Measurements from ENCODE around the gene GPRC5D.

- no peak for TF ChIP-seq CTCF (IDR thresholded peaks at IDR 0.05; ENCODE audit: insufficient read depth, low read length)
- TF ChIP-seq POLR2AphosphoS5 (IDR thresholded peaks at IDR 0.05; ENCODE audit: low read depth) = no peak
- no peak for TF ChIP-seq GABPA (IDR thresholded peaks at IDR 0.05; ENCODE audit: low read depth)
- TF ChIP-seq, protein P1, sequence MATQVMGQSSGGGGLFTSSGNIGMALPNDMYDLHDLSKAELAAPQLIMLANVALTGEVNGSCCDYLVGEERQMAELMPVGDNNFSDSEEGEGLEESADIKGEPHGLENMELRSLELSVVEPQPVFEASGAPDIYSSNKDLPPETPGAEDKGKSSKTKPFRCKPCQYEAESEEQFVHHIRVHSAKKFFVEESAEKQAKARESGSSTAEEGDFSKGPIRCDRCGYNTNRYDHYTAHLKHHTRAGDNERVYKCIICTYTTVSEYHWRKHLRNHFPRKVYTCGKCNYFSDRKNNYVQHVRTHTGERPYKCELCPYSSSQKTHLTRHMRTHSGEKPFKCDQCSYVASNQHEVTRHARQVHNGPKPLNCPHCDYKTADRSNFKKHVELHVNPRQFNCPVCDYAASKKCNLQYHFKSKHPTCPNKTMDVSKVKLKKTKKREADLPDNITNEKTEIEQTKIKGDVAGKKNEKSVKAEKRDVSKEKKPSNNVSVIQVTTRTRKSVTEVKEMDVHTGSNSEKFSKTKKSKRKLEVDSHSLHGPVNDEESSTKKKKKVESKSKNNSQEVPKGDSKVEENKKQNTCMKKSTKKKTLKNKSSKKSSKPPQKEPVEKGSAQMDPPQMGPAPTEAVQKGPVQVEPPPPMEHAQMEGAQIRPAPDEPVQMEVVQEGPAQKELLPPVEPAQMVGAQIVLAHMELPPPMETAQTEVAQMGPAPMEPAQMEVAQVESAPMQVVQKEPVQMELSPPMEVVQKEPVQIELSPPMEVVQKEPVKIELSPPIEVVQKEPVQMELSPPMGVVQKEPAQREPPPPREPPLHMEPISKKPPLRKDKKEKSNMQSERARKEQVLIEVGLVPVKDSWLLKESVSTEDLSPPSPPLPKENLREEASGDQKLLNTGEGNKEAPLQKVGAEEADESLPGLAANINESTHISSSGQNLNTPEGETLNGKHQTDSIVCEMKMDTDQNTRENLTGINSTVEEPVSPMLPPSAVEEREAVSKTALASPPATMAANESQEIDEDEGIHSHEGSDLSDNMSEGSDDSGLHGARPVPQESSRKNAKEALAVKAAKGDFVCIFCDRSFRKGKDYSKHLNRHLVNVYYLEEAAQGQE (IDR thresholded peaks at IDR 0.05; ENCODE audit: insufficient replicate concordance, low read depth) = no peak
Observed at GRCh38 chr12:12899530-12900380, 52.2 kb downstream of the GPRC5D start.
